HL-60/S4 treated with phorbol 12-myristate 13-acetate at 8.2 ng/mL for 4 days and 3 days (cell line): Measurements from ENCODE around the gene FEM1C.

Experiments
- in situ Hi-C: fragments of 300-500 bp; cut with MboI; formaldehyde crosslinking; loops from 2 replicates; pipeline ENCODE4 v1.15.0; 2022; ENCODE audit warnings: low sequenced_read_pairs

The FEM1C gene

DNA sequence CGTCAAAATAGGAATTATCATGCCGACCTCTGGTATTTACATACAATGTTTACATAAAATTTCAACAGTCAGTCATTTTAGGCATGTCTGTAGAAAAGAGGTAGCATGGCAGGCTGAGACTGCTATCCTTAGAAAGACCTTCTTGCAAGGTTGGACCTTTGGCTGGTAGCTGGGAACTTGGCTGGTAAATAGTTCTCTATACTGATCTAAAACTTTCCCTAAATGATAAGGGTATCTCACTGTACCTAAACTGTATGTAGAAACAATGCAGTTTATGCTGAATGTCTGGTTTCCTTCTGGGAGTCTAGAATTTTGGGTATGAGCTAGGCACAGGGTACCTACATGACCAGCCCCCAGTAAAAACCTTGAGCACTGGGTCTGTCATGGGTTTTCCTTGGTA lies 18.0 kb downstream of the FEM1C start:
- in situ Hi-C loops: no loop called here

DNA sequence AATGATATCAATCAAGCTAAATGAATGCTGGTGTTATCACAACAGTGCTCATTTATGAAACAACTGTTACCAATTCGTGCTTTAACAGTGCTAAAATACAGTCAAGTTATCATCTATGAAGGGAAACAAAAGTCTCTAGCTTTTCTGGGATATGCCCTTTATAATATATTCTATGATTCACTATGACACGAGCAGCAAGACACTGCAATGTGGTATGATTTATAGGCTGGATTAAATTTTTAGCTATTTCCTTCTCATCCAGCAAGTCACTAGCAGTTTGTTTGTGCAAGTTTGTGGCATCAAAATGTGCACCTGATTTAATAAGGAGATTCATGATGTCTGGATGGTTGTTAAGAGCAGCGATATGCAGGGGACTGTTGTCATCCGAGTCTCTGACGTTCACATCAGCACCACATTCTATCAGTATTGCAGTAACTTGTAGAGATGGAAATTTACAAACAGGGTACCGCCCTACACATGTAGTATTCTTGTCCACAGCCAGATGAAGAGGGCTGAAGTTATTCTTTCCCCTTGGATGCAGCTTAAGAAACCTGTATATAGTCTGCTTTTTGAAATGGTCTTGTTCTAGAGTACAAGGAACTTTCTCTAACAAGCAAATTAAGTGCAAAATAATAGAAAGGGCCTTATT lies 20.3 kb downstream of the FEM1C start:
- in situ Hi-C loops: no loop called here

DNA sequence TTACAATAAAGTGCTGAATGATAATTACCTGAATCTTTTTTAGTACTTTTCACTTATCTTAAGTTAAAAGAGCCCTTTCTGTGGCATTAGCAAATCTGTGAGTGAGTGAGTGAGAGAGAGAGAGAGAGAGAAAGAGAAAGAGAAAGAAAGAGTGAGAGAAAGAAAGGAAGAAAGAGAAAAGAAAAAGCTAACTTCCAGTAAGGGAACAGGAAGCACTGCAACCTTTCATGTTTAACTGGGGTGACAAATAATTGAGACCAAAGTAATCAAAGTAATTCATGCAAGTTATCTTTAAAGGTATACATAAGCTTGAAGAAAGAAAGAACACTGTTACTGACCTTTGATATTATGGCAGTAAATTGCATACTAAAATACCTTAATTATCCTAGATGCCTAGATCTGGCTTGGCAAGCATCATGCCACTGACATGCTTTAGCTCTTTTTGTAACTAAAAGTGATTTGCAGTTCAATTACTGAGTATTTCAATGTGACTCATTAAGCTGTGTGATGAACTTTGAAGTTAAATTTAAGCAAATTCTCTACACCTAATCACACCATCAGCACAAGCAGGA lies 21.7 kb downstream of the FEM1C start:
- in situ Hi-C loops: no loop called here

DNA sequence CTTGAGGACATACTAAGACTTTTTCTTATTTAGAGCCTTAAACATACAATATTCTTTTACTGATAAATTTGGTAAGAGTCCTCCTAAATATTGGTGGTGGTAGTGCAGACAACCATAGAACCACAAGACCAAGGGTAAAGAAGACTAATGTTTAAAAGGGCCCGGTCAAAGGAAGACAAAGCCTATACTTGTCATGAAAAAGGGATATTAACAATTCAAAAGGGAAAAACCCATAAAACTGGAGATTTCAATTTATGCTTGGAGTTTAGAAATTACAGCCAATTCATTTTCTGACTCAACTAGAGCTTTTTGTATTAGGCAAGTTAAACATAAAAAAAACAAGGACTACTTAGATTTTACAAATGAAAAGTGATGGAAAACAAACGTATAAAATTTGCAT lies 24.4 kb downstream of the FEM1C start:
- in situ Hi-C loops: no loop called here

DNA sequence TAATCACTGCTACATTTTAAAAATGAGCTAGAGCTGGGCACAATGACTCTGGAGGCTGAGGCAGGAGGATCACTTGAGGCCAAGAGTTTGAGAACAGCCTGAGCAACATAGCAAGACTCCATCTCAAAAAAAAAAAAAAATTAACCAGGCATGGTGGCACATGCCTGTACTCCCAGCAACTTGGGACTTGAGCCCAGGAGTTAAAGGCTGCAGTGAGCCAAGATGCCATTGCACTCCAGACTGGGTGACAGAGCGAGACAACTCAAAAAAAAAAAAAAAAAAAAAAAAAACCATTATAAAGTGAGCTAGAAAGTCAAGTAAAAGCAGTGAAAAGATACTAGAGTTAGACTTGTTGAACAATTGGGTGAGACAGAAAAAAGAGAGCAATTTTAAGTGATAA lies 28.2 kb downstream of the FEM1C start:
- in situ Hi-C loops: no loop called here

DNA sequence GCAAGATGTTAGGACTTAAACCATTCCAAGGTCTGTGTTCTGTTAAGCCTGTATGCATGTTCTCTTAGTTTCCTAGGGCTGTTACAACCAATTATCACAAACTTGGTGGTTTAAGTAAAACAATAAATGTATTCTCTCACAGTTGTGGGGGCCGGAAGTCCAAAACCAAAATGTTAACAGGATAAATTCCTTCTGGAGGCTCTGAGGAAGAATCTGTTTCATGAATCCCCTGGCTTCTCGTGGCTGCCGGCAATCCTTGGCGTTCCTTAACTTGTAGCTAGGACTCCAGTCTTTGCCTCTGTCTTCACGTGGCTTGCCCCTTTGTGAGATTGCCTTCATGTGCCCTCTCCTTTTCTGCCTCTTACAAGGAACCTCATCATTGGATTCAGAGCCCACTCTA lies 30.4 kb downstream of the FEM1C start:
- in situ Hi-C loops: no loop called here

DNA sequence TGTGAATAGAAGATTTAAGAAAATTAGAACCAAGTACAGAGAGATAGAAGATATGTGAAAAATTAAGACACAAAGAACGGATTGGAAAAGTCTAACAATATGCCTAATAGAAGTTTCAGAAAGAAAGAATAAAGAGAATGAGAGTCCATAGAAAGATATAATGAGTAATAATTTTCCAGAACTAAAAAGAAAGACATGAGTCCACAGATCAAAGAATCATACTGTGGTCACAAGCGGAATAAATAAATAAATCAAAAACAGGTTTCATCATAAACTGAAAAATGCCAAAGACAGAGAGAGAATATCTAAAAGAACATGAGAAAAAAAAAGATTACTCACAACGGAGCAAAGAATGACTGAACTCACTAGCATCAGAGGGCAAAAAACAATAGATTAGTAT lies 32.9 kb downstream of the FEM1C start:
- in situ Hi-C loops: no loop called here

DNA sequence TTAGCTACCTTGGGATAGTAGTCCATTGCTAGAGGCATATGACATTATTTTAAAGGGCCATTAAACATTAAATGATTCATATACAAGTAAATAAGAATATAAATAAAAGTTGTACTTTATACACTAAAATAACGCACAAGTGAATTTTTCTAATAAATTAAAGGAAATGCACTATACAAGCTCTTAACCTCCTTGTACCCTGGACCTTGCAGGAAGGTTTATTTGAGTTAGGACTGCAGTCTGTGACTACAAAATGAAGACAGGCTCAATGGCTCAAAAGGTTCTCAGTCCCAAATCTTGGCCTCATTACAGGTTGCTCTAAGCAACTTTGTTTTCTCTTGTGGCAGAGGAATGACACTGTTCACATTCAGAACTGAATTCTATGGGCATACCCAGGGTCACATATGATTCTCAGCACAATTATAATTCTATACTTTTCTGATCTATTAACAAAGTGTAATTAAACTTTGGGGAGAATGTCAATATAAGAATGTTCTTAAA lies 34.4 kb downstream of the FEM1C start:
- in situ Hi-C loops: no loop called here

DNA sequence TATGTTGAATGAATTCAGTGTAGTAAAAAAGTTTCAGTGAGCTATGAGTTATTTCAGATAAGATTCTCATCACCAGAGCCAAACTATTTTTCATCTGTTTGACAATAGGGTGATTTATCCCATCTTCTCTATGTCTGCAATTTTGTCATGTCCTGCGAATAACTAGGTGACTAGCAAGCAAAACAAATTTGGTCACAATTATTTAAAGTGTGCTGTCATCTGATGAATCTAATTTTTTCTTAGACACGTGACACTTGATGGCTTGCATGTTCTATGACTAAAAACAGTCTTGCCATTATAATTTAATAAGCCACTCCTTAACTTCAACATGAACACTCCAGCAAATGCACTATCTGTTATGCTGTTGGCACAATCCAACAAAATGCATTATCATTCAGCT lies 35.0 kb downstream of the FEM1C start:
- in situ Hi-C loops: no loop called here

DNA sequence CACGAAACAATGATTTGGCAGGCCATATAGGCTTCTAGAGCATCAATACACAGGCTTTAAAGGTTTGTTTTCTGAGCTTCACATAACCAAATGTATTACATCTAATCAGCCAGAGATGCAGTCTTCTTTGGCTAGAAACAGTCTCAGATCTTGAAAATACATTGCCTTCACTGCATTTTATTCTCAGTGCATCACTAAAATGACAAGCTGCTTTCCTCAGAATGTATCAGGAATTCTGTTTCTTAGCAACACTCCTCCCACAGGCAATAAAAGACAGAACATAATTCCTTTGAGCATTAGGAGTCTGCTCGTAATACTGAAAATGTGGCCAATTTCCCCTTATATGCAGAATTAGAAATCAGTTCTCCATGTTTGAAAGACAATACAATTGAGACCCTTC lies 36.9 kb downstream of the FEM1C start:
- in situ Hi-C loops: no loop called here

DNA sequence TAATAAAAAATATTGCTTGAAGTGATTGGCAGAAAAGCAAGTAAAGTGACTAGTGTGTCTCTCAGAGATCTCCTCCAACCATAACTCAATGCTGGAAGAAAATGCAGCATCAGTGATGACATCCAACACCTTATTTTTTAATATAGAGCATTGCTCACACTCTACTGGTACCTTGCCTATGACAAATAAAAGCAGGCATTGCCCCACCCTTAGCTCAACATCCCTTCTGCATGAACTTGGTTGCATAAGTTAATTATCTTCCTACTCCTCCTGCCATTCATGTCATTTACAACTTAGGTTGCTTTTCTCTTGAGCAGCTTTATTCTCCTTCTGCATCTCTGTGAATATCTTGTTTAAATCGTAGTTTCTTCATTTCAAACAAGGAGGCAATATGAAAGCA lies 41.2 kb downstream of the FEM1C start:
- in situ Hi-C loops: no loop called here

DNA sequence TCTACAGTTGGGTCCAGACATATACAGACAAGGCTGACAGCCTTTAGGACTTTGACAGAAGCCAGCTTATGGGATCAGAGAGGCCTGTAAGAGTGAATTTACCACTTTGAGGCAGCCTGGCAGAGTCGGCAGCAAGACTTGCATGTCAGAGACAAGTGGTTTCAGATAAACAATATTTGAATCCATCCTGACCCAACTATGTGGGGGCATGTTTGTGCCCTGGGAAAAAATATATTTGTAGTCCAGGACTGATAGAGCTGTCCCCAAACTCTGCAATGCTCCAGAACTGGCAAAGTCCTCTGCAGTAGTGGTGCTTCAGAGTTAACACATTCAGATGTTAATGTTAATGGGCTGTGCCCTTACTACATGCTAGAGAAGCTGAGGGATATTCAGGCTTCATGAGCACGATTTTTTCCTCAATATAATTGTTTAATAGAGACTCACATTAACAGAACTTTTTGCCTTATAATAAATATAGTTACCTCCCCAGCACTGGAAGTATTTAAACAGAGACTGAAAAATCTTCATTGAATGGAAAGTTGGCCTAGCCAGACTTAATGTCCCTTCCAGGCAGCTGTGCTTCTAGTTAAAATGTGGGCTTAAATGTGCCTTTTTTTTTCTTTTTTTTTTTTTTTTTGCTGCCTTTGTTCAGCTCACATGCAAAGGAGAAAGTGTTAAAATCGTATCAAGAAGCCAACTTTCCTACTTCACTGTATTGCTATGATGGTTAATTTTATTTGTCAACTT lies 42.9 kb downstream of the FEM1C start:
- in situ Hi-C loops: no loop called here

DNA sequence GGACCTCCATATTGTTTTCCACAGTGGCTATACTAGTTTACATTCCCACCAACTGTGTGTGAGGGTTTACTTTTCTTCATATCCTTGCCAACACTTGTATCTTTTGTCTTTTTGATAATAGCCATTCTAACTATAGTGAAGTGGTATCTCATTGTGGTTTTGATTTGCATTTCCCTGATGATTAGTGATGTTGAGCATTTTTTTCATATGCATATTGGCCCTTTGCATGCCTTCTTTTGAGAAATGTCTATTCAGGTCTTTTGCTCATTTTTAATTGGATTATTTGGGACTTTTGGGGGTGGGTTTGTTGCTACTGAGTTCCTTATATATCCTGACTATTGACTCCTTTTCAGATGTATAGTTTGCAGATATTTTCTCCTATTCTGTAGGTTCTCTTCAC lies 44.4 kb downstream of the FEM1C start:
- in situ Hi-C loops: no loop called here

DNA sequence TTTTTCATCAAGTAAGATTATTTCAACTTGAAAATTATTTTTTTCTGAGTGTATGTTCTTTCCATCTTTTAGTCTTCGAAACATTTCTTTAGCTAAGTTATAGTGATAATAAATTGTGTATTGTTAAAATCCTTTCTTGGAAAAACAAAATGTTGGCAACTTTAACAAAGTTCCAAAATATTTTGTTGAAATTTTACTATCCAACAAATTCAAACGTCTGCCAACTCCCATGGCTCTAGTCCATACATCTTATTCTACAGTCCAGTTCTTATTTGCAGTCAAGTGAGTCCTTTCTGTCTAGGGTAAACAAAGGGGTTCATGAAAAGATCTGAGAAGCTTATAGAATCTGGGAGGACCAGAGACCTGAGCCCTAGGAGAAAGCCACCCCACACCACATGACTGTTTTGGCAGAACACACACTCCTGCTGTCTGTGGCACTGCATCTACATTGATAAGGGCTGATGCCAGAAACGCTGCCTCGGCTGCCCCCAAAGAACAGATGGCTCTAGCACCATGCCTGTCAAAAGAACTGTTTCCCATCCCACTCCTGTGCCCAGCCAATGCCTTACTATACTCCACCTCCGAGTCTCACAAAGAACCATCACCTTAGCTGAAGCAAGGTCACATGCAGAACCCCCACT lies 47.5 kb downstream of the FEM1C start:
- in situ Hi-C loops: no loop called here

DNA sequence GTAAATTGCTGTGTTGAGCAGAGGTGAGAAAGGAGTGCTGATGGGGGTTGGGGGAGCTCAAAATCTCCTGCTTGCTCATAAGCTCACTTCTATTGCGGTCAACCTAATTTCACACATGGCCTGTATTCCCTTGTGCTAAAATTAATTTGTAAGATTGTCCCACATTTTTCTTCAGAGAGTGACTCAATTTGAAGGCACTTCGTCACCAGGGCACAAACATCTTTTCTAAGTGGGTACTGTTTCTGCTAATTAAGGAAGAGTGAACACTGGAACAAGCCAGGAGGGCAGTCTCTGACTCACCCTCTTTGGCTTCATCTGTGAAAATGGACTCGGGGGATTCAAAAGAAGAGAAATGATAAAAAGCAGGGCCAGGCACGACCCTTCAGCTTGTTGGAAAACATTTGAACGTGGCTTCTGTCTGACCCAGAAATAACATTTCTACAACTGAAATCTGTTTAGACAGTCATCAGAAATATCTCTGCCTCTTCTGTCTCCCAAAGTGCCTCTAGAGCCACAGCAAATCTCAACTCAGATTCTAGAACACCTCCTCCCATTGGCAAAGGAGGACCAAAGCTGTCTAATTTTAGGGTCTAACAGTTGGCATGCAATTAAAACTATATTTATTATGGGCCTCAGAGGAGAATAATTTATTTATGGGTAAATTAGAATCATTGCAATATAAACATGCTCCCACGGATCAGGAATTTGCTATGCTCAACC lies 49.8 kb downstream of the FEM1C start:
- in situ Hi-C loops: no loop called here

DNA sequence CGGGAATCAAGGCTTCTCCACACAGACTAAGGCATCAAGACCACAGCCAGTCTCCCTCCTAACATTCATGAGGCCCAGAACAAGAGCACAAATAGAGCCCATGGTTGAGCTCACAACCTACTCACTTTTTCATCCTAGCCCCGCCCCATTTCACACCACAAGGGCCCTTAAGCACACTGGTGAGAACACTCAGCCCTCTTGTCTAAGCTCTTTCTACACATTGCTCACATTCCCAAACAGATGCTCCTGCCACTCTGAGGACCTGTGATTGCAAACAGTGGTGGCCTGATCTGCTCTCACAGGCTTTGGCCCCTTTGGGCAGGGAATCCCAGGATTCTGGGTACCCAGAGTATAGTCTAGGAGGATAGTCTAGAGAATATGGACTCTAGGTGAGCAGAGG lies 54.0 kb downstream of the FEM1C start:
- in situ Hi-C loops: no loop called here

DNA sequence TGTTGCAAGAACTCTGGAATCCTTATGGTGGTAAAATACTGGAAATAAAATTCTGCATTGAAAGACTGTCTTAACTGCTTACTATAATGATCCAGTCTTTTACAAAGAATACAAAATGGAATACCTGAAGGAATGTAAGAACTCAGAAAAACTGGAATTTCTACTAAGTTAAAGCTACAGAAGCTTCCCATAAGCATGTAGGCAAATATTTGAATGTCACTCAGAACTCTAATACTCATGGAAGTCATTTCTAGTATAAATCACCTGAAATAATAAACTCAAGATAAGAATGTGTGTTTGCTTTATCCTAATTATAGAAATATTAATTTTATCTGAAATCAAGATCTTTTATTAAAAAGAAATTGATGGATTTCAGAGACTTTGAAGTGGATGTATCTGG lies 54.8 kb downstream of the FEM1C start:
- in situ Hi-C loops: no loop called here

DNA sequence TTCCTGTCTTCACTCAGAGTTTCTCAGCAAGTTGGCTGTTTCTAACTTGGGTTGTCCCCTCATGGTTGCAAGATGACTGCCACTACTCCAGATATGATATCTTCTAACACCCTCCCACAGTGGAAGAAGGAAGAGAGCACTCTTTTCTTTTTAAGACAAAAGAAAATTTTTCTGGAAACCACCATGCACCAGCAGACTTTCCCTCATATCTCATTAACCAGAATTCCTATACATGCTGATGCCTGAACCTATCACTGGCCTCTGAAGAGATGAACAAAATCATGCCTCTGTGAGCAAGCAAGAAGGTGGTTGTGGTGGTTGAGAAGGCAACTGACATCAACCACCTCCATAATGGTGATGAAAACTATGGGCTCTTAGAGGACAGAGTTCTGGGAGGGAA lies 56.8 kb downstream of the FEM1C start:
- in situ Hi-C loops: no loop called here

DNA sequence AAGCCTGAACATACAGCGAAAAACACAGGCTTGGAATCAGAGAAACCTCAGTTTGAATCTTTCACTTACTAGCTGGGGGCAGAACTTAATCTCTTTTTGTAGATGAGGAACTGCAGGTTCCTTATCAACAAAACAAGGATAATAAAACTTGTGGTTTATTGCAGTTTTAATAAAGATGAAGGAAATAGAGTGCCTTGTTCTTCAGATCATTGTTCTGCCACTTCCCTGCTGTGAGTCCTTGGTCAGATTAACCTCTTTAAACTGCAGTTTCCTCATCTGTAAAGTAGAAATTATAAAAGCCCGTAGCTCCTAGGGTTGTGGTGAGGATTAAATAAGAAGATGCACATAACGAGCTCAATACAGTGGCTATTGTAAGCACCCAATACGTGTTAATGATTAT lies 57.4 kb downstream of the FEM1C start:
- in situ Hi-C loops: no loop called here

DNA sequence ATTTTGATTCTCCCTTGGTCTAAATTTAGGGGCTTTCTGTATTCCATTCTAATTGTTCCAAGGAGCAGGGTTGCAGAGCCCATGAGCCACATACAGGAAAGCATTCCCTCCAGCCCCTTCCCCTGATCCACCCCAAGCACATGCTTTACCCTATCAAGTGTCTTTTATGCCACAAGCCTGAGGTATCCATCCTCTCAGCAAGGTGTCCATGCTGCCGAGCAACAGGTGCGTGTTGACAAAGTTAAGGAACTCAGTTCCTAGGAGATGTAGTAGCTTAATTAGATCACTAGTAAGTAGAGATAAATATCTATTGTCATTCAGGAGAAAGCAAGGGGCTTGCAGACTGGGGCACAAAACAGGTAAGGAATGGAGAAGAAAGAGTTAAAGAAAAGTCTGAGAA lies 57.8 kb downstream of the FEM1C start:
- in situ Hi-C loops: no loop called here

DNA sequence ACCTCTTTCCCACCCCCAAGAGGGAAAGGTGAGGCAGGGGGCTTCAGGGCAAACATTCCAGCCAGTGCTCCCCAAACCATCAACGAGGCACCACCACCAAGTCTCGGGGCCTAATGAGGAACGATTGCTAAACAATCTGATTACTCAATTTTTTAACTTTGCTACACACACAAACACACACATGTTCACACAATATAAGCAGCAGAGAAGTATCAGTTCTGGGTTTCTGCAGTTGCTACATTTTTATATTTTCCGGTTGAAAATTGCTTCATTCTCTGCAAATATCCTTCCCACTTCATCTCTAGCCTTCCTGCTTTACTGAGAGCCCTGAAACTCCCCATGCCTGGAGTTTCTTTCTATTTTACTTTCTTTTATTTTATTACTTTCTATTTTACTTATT lies 60.2 kb downstream of the FEM1C start:
- in situ Hi-C loops: no loop called here
